Measurements from ENCODE around the gene SOX8.

The SOX8 gene

GRCh38 chr16:980595-980854 lies 1.0 kb upstream of the SOX8 start:
- H3K27ac ChIP-seq (ENCODE audit: extremely low read depth, low read depth, low read length), result no peak overlapping the region
- H3K4me3 ChIP-seq (ENCODE audit: low read depth, low read length), result no peak overlapping the region; the same call in 1 of the 2 replicates
- CTCF ChIA-PET, result interaction anchor here (0.7 kb wide), 1 partner anchor 165 kb away, joined by 5 read pairs; no protein-coding TSS in a partner anchor
- no peak for TF ChIP-seq YY2 (tag by site-specific recombination; IDR thresholded peaks at IDR 0.05)
- no peak for TF ChIP-seq ZNF558 (tag by site-specific recombination; IDR thresholded peaks at IDR 0.05)
- no peak for TF ChIP-seq ZNF544 (tag by site-specific recombination; IDR thresholded peaks at IDR 0.05)
- no peak for TF ChIP-seq YY1 (tag by site-specific recombination; IDR thresholded peaks at IDR 0.05)
- TF ChIP-seq ZNF302 (tag by site-specific recombination; IDR thresholded peaks at IDR 0.05; ENCODE audit: low read depth), result no peak
- no peak for TF ChIP-seq ZXDB (tag by site-specific recombination; IDR thresholded peaks at IDR 0.05)
- no peak for TF ChIP-seq HOXC10 (CRISPR knock-in tag; IDR thresholded peaks at IDR 0.05)
- TF ChIP-seq ZNF76 (tag by site-specific recombination; IDR thresholded peaks at IDR 0.05; ENCODE audit: borderline replicate concordance, low read depth), result no peak
- no peak for TF ChIP-seq ZFP37 (tag by site-specific recombination; IDR thresholded peaks at IDR 0.05)
- TF ChIP-seq ZNF529 (tag by site-specific recombination; IDR thresholded peaks at IDR 0.05; ENCODE audit: insufficient replicate concordance), result no peak
- no peak for TF ChIP-seq ZNF423 (tag by site-specific recombination; IDR thresholded peaks at IDR 0.05)
- no peak for TF ChIP-seq ZNF26 (tag by site-specific recombination; IDR thresholded peaks at IDR 0.05)
- TF ChIP-seq ZNF792 (tag by site-specific recombination; IDR thresholded peaks at IDR 0.05), result no peak
- TF ChIP-seq ZSCAN4 (tag by site-specific recombination; IDR thresholded peaks at IDR 0.05), result no peak
- no peak for TF ChIP-seq BCL11A (tag by site-specific recombination; IDR thresholded peaks at IDR 0.05; ENCODE audit: low read depth)
- H3K36me3 ChIP-seq (ENCODE audit: control insufficient read depth in 2 of 2, insufficient read depth in 1 of 2, low read length in 2 of 2), result no peaks in the 10 kb centered on the region
- POLR2A ChIA-PET, result interaction anchor here (0.5 to 1.2 kb wide), 4 partner anchors 15 to 579 kb away, joined by 3 to 6 read pairs (median 4); no protein-coding TSS in a partner anchor
- H3K4me1 ChIP-seq (ENCODE audit: control insufficient read depth, insufficient read depth, low read length), result no peaks in the 10 kb centered on the region
- H3K9me3 ChIP-seq (ENCODE audit: control insufficient read depth, insufficient read depth, low read depth, low read length), result no peaks in the 10 kb centered on the region

GRCh38 chr16:982145-983043 lies 824 bp downstream of the SOX8 start:
- H3K36me3 ChIP-seq (ENCODE audit: control insufficient read depth in 2 of 2, insufficient read depth in 1 of 2, low read length in 2 of 2), result no peaks in the 10 kb centered on the region
- no peak overlapping the region for H3K4me3 ChIP-seq (ENCODE audit: low read depth, low read length)
- no peak overlapping the region for H3K27ac ChIP-seq (ENCODE audit: extremely low read depth, low read depth, low read length)
- H3K9me3 ChIP-seq (ENCODE audit: control insufficient read depth, insufficient read depth, low read depth, low read length), result no peaks in the 10 kb centered on the region
- ChIA-PET POLR2A (interaction anchor here (1.8 kb wide), 1 partner anchor 15 kb away, joined by 4 read pairs; no protein-coding TSS in a partner anchor), CTCF (interaction anchor here (0.5 to 1.0 kb wide), 3 partner anchors 75 to 287 kb away, joined by 3 to 6 read pairs (median 3); no protein-coding TSS in a partner anchor)
- no peaks in the 10 kb centered on the region for H3K4me1 ChIP-seq (ENCODE audit: control insufficient read depth, insufficient read depth, low read length)
- TF ChIP-seq KLF1 (tag by site-specific recombination; IDR thresholded peaks at IDR 0.05) (0 out of 2 replicates have a peak, but pooled peaks have one; percentile 15), ZFHX2 (tag by site-specific recombination; conservative IDR thresholded peaks at IDR 0.05) (0 out of 2 replicates have a peak, but pooled peaks have one; percentile 20), SCRT2 (tag by site-specific recombination; IDR thresholded peaks at IDR 0.05) (peak; percentile 77), ZNF830 (tag by site-specific recombination; IDR thresholded peaks at IDR 0.05; ENCODE audit: low read depth) (no peak), ZNF449 (tag by site-specific recombination; IDR thresholded peaks at IDR 0.05) (0 out of 2 replicates have a peak, but pooled peaks have one; percentile 17), ZNF544 (tag by site-specific recombination; IDR thresholded peaks at IDR 0.05) (no peak), EGR2 (tag by site-specific recombination; IDR thresholded peaks at IDR 0.05; ENCODE audit: low read depth) (no peak), ZBTB26 (tag by site-specific recombination; optimal IDR thresholded peaks at IDR 0.05) (peak; percentile 32), KLF8 (tag by site-specific recombination; IDR thresholded peaks at IDR 0.05) (peak; percentile 21; the same call in 1 of the 2 replicates), KLF9 (tag by site-specific recombination; IDR thresholded peaks at IDR 0.05; ENCODE audit: low read depth) (no peak)

Measured in HEK293 (cell line).